Activated naive CD4-positive, alpha-beta T cell treated with anti-CD3 and anti-CD28 coated beads, Interleukin-2, amount 50 U/mL, for 16 hours (primary cell): ENCODE measurements around the gene ANTKMT.

Source experiments
- DNase-seq: peaks from one replicate; pipeline ENCODE4 v3.0.0-alpha.2; 2020

The ANTKMT gene

GRCh38 chr16:700684-701584 lies 20.0 kb upstream of the ANTKMT start:
- peak; percentile 58 for DNase-seq

- no peak for DNase-seq
Observed at GRCh38 chr16:702341-702740, 18.6 kb upstream of the ANTKMT start.

DNA sequence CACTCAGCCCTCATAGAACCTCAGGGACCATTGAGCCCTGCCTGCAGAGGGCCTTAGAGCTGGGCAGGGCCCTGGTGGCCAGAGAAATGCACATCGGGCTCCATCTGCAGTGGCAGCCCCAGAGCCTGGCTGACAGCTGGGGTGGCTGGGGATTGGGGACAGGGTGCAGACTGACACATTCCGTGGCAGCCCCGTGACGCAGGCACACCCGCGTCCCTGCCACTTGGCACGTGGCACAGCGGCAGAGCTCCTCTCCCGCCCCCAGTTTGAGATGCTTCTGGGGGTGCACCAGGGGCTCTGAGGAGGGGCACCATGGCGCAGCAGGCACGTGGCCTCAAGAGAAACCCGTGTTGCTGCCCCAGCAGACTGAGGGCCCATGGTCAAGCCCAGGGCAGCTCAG lies 17.5 kb upstream of the ANTKMT start:
- DNase-seq = no peak

DNA sequence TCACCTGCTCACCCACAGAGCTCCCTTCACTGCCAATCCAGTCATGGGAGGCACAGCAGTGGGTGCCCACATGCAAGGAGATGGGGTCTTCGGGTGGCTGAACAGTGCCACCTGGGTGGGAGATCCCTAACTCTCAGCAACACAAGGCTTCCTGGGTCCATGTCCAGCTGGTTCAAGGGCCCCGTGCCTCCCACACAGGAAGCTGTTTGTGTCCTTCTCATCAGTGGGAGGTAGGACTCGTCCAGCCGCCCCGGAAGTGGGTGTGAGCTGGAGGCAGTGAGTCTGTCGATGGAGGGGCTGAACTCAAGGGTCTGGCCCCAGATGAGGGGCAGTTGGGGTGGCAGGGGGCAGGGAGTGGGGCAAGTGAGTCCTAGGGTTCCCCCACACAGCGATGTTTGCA lies 16.9 kb upstream of the ANTKMT start:
- DNase-seq = no peak

- DNase-seq = no peak
Observed at GRCh38 chr16:704552-705380, 16.2 kb upstream of the ANTKMT start.

- DNase-seq = no peak
Observed at GRCh38 chr16:705431-706188, 15.3 kb upstream of the ANTKMT start, which contains the start of gene FBXL16. FBXL16 (minus strand) TSS chr16:705801; CDS start chr16:697405, 8,396 bp downstream.

DNA sequence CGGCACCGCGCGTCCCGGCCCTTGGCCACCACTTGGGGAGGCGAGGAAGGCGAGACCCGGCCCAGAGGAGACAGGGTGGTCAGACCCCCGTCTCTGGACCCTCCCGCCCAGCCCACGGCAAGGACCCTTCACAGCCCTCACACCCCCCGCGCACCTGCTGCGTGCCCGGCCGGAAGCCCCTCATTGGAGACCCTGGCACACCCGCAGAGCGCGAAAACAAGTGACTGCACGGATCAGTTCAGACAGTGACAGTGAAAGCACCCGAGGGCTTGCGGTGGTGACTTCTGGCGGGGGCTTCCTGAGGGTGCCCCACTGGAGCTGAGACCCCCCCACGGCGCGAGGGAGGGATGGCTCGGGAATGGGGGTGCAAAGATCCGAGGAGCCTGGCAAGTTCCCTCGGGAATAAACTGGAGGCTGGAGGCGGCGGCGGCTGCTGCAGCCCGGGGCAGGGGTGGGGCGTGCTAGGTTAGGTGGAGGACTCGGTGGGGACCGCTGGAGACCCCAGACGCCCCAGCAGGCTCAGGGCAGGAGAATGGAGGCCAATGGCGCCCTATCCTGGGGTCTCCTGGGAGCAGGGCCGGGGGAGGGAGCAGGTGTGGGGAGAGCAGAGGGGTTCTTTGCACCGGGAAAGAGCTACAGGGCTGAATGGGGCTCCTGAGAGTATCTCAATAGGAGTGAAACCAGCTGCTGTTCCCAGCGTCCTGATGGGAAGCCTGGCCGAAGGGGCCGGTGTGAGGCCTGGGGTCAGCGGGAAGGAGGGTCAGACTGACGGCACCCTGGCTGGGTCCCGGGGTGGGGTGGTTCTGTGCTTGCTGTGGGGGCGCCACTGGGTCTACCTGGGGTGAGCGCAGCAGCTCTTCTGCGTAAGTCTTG lies 14.5 kb upstream of the ANTKMT start:
- DNase-seq = no peak

DNA sequence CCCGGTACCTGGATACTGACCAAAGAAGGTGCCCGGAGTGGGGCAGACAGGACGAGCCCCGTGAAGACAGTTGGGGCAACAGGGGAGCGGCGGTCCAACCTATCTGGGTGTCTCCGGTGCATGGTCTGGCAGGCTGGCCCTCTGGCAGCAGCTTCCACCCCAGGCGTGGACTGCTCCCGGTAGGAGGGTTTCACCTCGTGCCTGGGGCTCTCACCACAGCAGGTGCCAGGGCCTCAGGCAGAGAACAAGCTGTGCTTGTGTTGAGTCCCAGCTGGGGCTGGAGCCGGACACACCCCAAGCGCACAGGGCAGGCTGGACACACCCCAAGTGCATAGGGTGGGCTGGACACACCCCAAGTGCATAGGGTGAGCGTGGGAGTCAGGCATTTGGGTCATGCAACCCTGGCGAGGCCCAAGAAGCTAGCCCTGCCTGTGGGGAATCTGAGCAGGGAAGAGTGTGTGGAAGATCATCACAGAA lies 13.8 kb upstream of the ANTKMT start:
- no peak for DNase-seq

GRCh38 chr16:708019-708418 lies 12.9 kb upstream of the ANTKMT start:
- no peak for DNase-seq

- DNase-seq = no peak
Observed at GRCh38 chr16:708959-709358, 12.0 kb upstream of the ANTKMT start.

DNA sequence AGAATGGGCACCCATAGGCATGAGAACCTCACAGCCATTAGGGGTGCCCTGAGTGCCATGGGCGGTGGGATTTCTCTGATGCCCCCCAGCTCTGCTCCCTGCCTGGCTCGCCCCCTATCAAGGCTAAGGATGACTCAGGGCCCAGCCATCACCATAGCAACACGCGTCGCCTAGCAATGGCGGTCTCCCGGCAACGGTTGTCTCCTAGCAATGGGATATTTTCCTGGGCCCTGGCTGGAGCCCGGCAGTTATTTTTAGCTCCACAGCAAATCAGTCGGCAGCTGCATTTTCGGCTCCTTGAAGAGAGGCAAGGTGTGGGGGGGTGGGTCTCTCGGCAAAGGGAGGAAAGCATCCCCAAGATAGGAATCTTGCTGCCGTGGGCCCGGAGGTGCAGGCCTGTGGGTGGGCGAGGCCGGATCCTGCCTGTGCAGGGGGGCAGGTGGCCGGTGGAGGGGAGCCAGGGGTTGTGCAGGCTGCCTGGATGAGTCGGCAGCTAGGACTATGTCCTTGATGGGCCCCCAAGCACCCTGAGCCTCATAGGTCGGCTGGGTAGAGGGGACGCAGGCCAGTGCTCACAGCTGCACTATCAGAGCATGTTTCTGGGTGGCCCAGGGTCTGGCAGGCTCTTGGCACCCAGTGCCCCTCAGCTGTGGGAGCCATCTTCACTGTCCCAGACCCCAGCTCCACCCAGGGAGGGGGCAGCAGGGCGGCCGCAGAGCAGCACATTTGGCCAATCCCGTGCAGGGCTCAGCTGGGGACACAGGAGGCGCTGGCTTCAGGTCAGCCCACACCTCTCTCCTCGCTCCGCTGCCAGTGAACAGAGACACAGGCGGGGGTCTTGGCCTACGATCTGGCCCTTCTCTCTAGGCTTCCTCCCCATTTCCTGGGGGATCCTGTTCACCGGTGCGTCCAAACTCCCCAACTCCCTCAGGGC lies 11.1 kb upstream of the ANTKMT start:
- DNase-seq = no peak

GRCh38 chr16:710500-711075 lies 10.4 kb upstream of the ANTKMT start:
- DNase-seq = no peak

GRCh38 chr16:711084-711483 lies 9.9 kb upstream of the ANTKMT start:
- no peak for DNase-seq

DNA sequence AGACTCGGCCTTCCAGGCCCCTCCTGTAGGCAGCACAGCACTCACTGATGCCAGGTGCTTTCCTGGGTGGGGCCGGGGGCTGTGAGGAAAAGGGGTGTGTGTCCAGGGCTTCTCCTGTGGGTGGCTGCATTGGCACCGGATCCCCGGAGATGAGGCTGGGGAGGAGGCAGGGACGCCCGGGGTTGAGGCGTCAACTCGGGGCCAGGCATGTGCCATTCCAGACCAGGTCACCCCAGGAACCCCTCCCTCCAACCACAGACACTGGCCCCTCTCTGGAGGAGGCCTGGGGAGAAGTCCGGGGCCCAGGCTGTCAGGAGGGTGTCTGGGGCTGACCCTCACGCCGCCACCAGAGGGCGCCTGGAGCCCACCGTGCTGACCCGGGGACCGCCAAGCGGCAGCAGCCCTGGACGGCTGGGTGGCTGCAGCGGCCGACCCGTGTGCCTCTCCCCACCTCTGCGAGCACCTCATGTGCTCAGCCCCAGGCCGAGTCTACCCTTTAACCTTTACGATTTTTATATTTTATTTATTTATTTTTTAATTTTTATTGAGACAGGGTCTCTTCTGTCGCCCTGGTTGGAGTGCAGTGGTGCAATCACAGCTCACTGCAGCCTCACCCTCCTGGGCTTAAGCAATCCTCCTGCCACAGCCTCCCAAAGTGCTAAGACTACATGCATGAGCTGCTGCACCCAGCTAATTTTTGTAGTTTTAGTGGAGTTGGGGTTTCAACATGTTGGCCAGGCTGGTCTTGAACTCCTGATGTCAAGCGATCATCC lies 9.2 kb upstream of the ANTKMT start:
- DNase-seq = peak; percentile 80

GRCh38 chr16:712740-713250 lies 8.2 kb upstream of the ANTKMT start:
- peak; percentile 56 for DNase-seq

GRCh38 chr16:714079-714478 lies 6.9 kb upstream of the ANTKMT start:
- DNase-seq = no peak

- DNase-seq = peak; percentile 92
Observed at GRCh38 chr16:714558-715476, 6.1 kb upstream of the ANTKMT start, which contains the start of gene METRN. METRN (plus strand) TSS chr16:715118; CDS start chr16:715290, 172 bp downstream.
